ENCODE data around the gene IFITM5.

IFITM5 gene

GRCh38 chr11:256952-257737 is 42.2 kb downstream of the IFITM5 start:
- WGBS (ENCODE audit: insufficient coverage) = 68% methylated on average over 10 of the region's 14 CpGs
- H3K4me1 ChIP-seq (ENCODE audit: control extremely low read depth in 1 of 4, control insufficient read depth in 4 of 4, insufficient read depth in 4 of 4, low read length in 3 of 4) = peaks cover 0 to 20% (median 5%) of the 10 kb centered on the region in 4 experiments
- ChIA-PET POLR2A (no interaction called here), CTCF (interaction anchor here (0.7 to 4.1 kb wide), 10 partner anchors 9 to 101 kb away, joined by 3 to 9 read pairs (median 3); partner anchors contain the start of gene PSMD13)
- no peak overlapping the region for H3K27ac ChIP-seq (ENCODE audit: insufficient read depth in 1 of 2, low read depth in 1 of 2, low read length in 2 of 2, poor library complexity in 1 of 2, severe bottlenecking in 2 of 2)
- no peaks in the 10 kb centered on the region for H3K27me3 ChIP-seq (replicated peaks in 2 of 5; ENCODE audit: control insufficient read depth in 4 of 5, insufficient read depth in 5 of 5, low read length in 4 of 5)
- H3K9me3 ChIP-seq (ENCODE audit: control extremely low read depth in 1 of 5, control insufficient read depth in 4 of 5, insufficient read depth in 2 of 5, low read depth in 1 of 5, low read length in 4 of 5) = peaks cover 0 to 6% (median 0%) of the 10 kb centered on the region in 5 experiments
- H3K4me3 ChIP-seq (ENCODE audit: control insufficient read depth in 1 of 7, extremely low read depth in 1 of 7, insufficient read depth in 4 of 7, low read depth in 2 of 7, low read length in 6 of 7) = no peak overlapping the region
- H3K36me3 ChIP-seq (ENCODE audit: control insufficient read depth in 4 of 4, insufficient read depth in 4 of 4, low read length in 3 of 4) = peaks cover 3 to 19% (median 12%) of the 10 kb centered on the region in 4 experiments
- DNase-seq = peak in 2 of 3 donors; percentile 32 to 37

DNA sequence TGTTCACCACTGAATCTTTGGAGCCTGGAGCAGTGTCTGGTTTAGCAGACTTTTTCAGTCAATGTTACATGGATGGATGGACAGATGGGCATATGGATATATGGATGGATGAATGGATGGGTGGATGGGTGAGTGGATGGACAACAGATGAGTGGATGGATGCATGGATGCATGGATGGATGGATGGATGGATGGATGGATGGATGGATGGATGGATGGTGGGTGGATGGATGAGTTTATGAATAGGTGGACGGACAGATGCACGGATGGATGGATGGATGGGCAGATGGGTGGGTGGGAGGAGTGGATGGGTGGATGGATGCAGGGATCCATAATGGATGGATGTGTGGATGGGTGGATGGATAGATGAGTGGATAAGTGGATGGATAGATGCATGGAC is 43.5 kb downstream of the IFITM5 start:
- Histone ChIP-seq H3K4me1 (ENCODE audit: control extremely low read depth in 1 of 4, control insufficient read depth in 4 of 4, insufficient read depth in 4 of 4, low read length in 3 of 4) (peaks cover 0 to 20% (median 5%) of the 10 kb centered on the region in 4 experiments), H3K36me3 (ENCODE audit: control insufficient read depth in 4 of 4, insufficient read depth in 4 of 4, low read length in 3 of 4) (peaks cover 6 to 32% (median 23%) of the 10 kb centered on the region in 4 experiments), H3K27me3 (replicated peaks in 2 of 5; ENCODE audit: control insufficient read depth in 4 of 5, insufficient read depth in 5 of 5, low read length in 4 of 5) (no peaks in the 10 kb centered on the region), H3K9me3 (ENCODE audit: control extremely low read depth in 1 of 5, control insufficient read depth in 4 of 5, insufficient read depth in 2 of 5, low read depth in 1 of 5, low read length in 4 of 5) (no peaks in the 10 kb centered on the region), H3K27ac (ENCODE audit: insufficient read depth in 1 of 2, low read depth in 1 of 2, low read length in 2 of 2, poor library complexity in 1 of 2, severe bottlenecking in 2 of 2) (no peak overlapping the region), H3K4me3 (ENCODE audit: control insufficient read depth in 1 of 7, extremely low read depth in 1 of 7, insufficient read depth in 4 of 7, low read depth in 2 of 7, low read length in 6 of 7) (no peak overlapping the region)
- WGBS (ENCODE audit: insufficient coverage) = 100% methylated on average over 2 of the region's 2 CpGs
- CTCF ChIA-PET = interaction anchor here (1.2 kb wide), 1 partner anchor 20 kb away, joined by 4 read pairs; no protein-coding TSS in a partner anchor
- POLR2A ChIA-PET = no interaction called here
- no peak for DNase-seq

- Histone ChIP-seq H3K9me3 (ENCODE audit: control extremely low read depth in 1 of 5, control insufficient read depth in 4 of 5, insufficient read depth in 2 of 5, low read depth in 1 of 5, low read length in 4 of 5) (no peaks in the 10 kb centered on the region), H3K36me3 (ENCODE audit: control insufficient read depth in 4 of 4, insufficient read depth in 4 of 4, low read length in 3 of 4) (peaks cover 6 to 38% (median 28%) of the 10 kb centered on the region in 4 experiments), H3K27me3 (replicated peaks in 2 of 5; ENCODE audit: control insufficient read depth in 4 of 5, insufficient read depth in 5 of 5, low read length in 4 of 5) (no peaks in the 10 kb centered on the region), H3K27ac (ENCODE audit: insufficient read depth in 1 of 2, low read depth in 1 of 2, low read length in 2 of 2, poor library complexity in 1 of 2, severe bottlenecking in 2 of 2) (no peak overlapping the region), H3K4me3 (ENCODE audit: control insufficient read depth in 1 of 7, extremely low read depth in 1 of 7, insufficient read depth in 4 of 7, low read depth in 2 of 7, low read length in 6 of 7) (no peak overlapping the region), H3K4me1 (ENCODE audit: control extremely low read depth in 1 of 4, control insufficient read depth in 4 of 4, insufficient read depth in 4 of 4, low read length in 3 of 4) (peaks cover 0 to 20% (median 5%) of the 10 kb centered on the region in 4 experiments)
- 83% methylated on average over 1 of the region's 3 CpGs for WGBS (ENCODE audit: insufficient coverage)
- CTCF ChIA-PET = interaction anchor here (0.7 to 1.2 kb wide), 2 partner anchors 14 to 21 kb away, joined by 3 to 4 read pairs; no protein-coding TSS in a partner anchor
- no peak for DNase-seq
- POLR2A ChIA-PET = interaction anchor here (0.6 kb wide), 1 partner anchor 202 kb away, joined by 3 read pairs; no protein-coding TSS in a partner anchor
Observed at GRCh38 chr11:255176-255575, 44.1 kb downstream of the IFITM5 start.

DNA sequence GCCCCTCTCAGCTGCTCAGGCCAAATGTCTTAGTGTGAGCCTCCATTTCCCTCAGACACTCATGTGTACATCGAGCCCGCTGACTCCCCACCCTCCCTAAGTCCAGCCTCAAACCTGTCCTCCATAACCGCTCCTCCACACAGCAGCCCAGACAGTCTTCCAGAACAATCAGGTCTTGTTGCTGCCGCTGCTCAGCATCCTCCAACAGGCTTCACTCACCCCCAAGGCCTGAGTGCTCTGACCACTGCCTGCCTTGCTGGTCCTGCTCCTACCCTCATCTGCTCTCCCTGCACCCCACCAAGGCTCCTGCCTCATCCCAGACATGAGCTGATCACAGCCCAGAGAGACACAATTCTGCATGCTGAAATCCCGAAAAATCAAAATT is 45.4 kb downstream of the IFITM5 start:
- peaks cover 0 to 20% (median 5%) of the 10 kb centered on the region in 4 experiments for H3K4me1 ChIP-seq (ENCODE audit: control extremely low read depth in 1 of 4, control insufficient read depth in 4 of 4, insufficient read depth in 4 of 4, low read length in 3 of 4)
- WGBS (ENCODE audit: insufficient coverage) = 87% methylated on average over 3 of the region's 5 CpGs
- DNase-seq = no peak
- no peak overlapping the region for H3K27ac ChIP-seq (ENCODE audit: insufficient read depth in 1 of 2, low read depth in 1 of 2, low read length in 2 of 2, poor library complexity in 1 of 2, severe bottlenecking in 2 of 2)
- peaks cover 11 to 50% (median 38%) of the 10 kb centered on the region in 4 experiments for H3K36me3 ChIP-seq (ENCODE audit: control insufficient read depth in 4 of 4, insufficient read depth in 4 of 4, low read length in 3 of 4)
- no peaks in the 10 kb centered on the region for H3K9me3 ChIP-seq (ENCODE audit: control extremely low read depth in 1 of 5, control insufficient read depth in 4 of 5, insufficient read depth in 2 of 5, low read depth in 1 of 5, low read length in 4 of 5)
- H3K27me3 ChIP-seq (replicated peaks in 2 of 5; ENCODE audit: control insufficient read depth in 4 of 5, insufficient read depth in 5 of 5, low read length in 4 of 5) = no peaks in the 10 kb centered on the region
- POLR2A ChIA-PET = no interaction called here
- CTCF ChIA-PET = interaction anchor here (0.9 to 3.8 kb wide), 4 partner anchors 11 to 47 kb away, joined by 3 to 24 read pairs (median 5); partner anchors contain the start of gene BET1L
- no peak overlapping the region for H3K4me3 ChIP-seq (ENCODE audit: control insufficient read depth in 1 of 7, extremely low read depth in 1 of 7, insufficient read depth in 4 of 7, low read depth in 2 of 7, low read length in 6 of 7)

GRCh38 chr11:253160-253885 is 46.0 kb downstream of the IFITM5 start:
- no peak overlapping the region for H3K4me3 ChIP-seq (ENCODE audit: control insufficient read depth in 1 of 7, extremely low read depth in 1 of 7, insufficient read depth in 4 of 7, low read depth in 2 of 7, low read length in 6 of 7)
- no peak for DNase-seq
- ChIA-PET POLR2A (no interaction called here), CTCF (interaction anchor here (0.8 to 3.8 kb wide), 6 partner anchors 9 to 144 kb away, joined by 3 to 24 read pairs (median 4); partner anchors contain the start of gene BET1L)
- peaks cover 14 to 56% (median 43%) of the 10 kb centered on the region in 4 experiments for H3K36me3 ChIP-seq (ENCODE audit: control insufficient read depth in 4 of 4, insufficient read depth in 4 of 4, low read length in 3 of 4)
- WGBS (ENCODE audit: insufficient coverage) = 96% methylated on average over 13 of the region's 13 CpGs
- H3K9me3 ChIP-seq (ENCODE audit: control extremely low read depth in 1 of 5, control insufficient read depth in 4 of 5, insufficient read depth in 2 of 5, low read depth in 1 of 5, low read length in 4 of 5) = no peaks in the 10 kb centered on the region
- H3K27ac ChIP-seq (ENCODE audit: insufficient read depth in 1 of 2, low read depth in 1 of 2, low read length in 2 of 2, poor library complexity in 1 of 2, severe bottlenecking in 2 of 2) = no peak overlapping the region
- H3K4me1 ChIP-seq (ENCODE audit: control extremely low read depth in 1 of 4, control insufficient read depth in 4 of 4, insufficient read depth in 4 of 4, low read length in 3 of 4) = peaks cover 0 to 19% (median 5%) of the 10 kb centered on the region in 4 experiments
- H3K27me3 ChIP-seq (replicated peaks in 2 of 5; ENCODE audit: control insufficient read depth in 4 of 5, insufficient read depth in 5 of 5, low read length in 4 of 5) = no peaks in the 10 kb centered on the region

DNA sequence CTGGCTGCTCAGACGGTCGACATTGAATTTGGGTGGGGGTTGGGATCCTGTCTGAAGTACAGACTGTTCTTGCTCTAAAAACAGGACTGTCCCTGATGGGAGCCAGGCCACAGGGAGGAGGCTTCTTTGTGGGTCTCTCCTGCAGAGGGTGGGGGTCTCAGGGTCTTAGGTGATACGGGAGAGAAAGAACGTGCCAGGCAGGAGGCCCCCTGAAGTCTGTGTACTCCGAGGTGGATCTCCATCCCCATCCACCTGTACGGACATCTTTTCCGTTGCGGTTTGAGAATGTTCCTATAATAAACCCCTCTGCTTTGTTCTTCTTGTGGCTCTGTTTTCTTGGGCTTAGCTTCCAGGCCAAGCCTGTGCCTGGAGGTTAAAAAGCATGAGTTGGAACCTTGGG is 46.7 kb downstream of the IFITM5 start:
- Histone ChIP-seq H3K27ac (ENCODE audit: insufficient read depth in 1 of 2, low read depth in 1 of 2, low read length in 2 of 2, poor library complexity in 1 of 2, severe bottlenecking in 2 of 2) (no peak overlapping the region), H3K27me3 (replicated peaks in 2 of 5; ENCODE audit: control insufficient read depth in 4 of 5, insufficient read depth in 5 of 5, low read length in 4 of 5) (no peaks in the 10 kb centered on the region), H3K9me3 (ENCODE audit: control extremely low read depth in 1 of 5, control insufficient read depth in 4 of 5, insufficient read depth in 2 of 5, low read depth in 1 of 5, low read length in 4 of 5) (no peaks in the 10 kb centered on the region), H3K4me1 (ENCODE audit: control extremely low read depth in 1 of 4, control insufficient read depth in 4 of 4, insufficient read depth in 4 of 4, low read length in 3 of 4) (peaks cover 0 to 13% (median 5%) of the 10 kb centered on the region in 4 experiments), H3K4me3 (ENCODE audit: control insufficient read depth in 1 of 7, extremely low read depth in 1 of 7, insufficient read depth in 4 of 7, low read depth in 2 of 7, low read length in 6 of 7) (no peak overlapping the region), H3K36me3 (ENCODE audit: control insufficient read depth in 4 of 4, insufficient read depth in 4 of 4, low read length in 3 of 4) (peaks cover 15 to 62% (median 47%) of the 10 kb centered on the region in 4 experiments)
- CTCF ChIA-PET = interaction anchor here (0.8 to 5.1 kb wide), 6 partner anchors 8 to 144 kb away, joined by 3 to 61 read pairs (median 8); partner anchors contain the start of genes NLRP6 and PSMD13
- POLR2A ChIA-PET = interaction anchor here (0.6 kb wide), 1 partner anchor 111 kb away, joined by 3 read pairs; no protein-coding TSS in a partner anchor
- DNase-seq = no peak
- whole genome bisulfite sequencing (ENCODE audit: insufficient coverage) = 100% methylated on average over 6 of the region's 8 CpGs

Data from common myeloid progenitor, CD34-positive (primary cell).